HEK293 (cell line): ENCODE data around the gene SBF2.

Source experiments
- CTCF ChIP-seq: fragments of 450-650 bp; formaldehyde crosslinking; IDR thresholded peaks from 2 replicates; pipeline ENCODE4 v1.5.1; 2016; ENCODE audit warnings: missing biosample characterization, missing genetic modification characterization
- PRDM2 ChIP-seq: fragments of 450-650 bp; formaldehyde crosslinking; IDR thresholded peaks from 2 replicates; pipeline ENCODE4 v1.5.1; 2016; ENCODE audit warnings: missing biosample characterization, missing genetic modification characterization, borderline replicate concordance
- SP2 ChIP-seq: fragments of 450-650 bp; formaldehyde crosslinking; IDR thresholded peaks from 2 replicates; pipeline ENCODE4 v1.5.1; 2016; ENCODE audit warnings: missing biosample characterization, missing genetic modification characterization
- TCF7L2 ChIP-seq: IDR thresholded peaks from 2 replicates; pipeline ENCODE4 v1.6.1; 2011; ENCODE audit warnings: low read depth, mild to moderate bottlenecking, inconsistent platforms, low read length, moderate library complexity, borderline replicate concordance
- YY1 ChIP-seq: fragments of 450-650 bp; formaldehyde crosslinking; IDR thresholded peaks from 2 replicates; pipeline ENCODE4 v1.5.1; 2018; ENCODE audit warnings: missing biosample characterization, missing genetic modification characterization
- ZFP37 ChIP-seq: fragments of 450-650 bp; formaldehyde crosslinking; IDR thresholded peaks from 2 replicates; pipeline ENCODE4 v1.5.1; 2016; ENCODE audit warnings: missing biosample characterization, missing genetic modification characterization
- ZNF366 ChIP-seq: fragments of 450-650 bp; formaldehyde crosslinking; conservative IDR thresholded peaks from 2 replicates; pipeline ENCODE4 v1.5.1; 2016; ENCODE audit warnings: missing biosample characterization, missing genetic modification characterization
- ZNF639 ChIP-seq: fragments of 450-650 bp; formaldehyde crosslinking; IDR thresholded peaks from 2 replicates; pipeline ENCODE4 v1.5.1; 2016; ENCODE audit warnings: missing biosample characterization, missing genetic modification characterization
- ZNF670 ChIP-seq: fragments of 450-650 bp; formaldehyde crosslinking; IDR thresholded peaks from 2 replicates; pipeline ENCODE4 v1.5.1; 2016; ENCODE audit warnings: missing biosample characterization, missing genetic modification characterization, low read depth
- ZNF785 ChIP-seq: fragments of 450-650 bp; formaldehyde crosslinking; IDR thresholded peaks from 2 replicates; pipeline ENCODE4 v1.5.1; 2016; ENCODE audit warnings: missing biosample characterization, missing genetic modification characterization
- ZSCAN30 ChIP-seq: fragments of 450-650 bp; IDR thresholded peaks from 2 replicates; pipeline ENCODE4 v1.5.1; 2018; ENCODE audit warnings: missing biosample characterization, mild to moderate bottlenecking, missing genetic modification characterization, moderate library complexity

- TF ChIP-seq SP2 (tag by site-specific recombination) (no peak), ZNF366 (tag by site-specific recombination) (no peak), CTCF (tag by site-specific recombination) (no peak), ZSCAN30 (no peak), ZNF639 (tag by site-specific recombination) (no peak), ZFP37 (no peak), ZNF670 (tag by site-specific recombination) (no peak), TCF7L2 (no peak), PRDM2 (tag by site-specific recombination) (no peak), YY1 (tag by site-specific recombination) (no peak), ZNF785 (no peak)
These were observed 175.2 kb downstream of the SBF2 start for GRCh38 chr11:10118865-10119264.
